Stomach (tissue), 4 donors: ENCODE data around the gene WDR17.

Source experiments
- EP300 ChIP-seq: sonication (generic); formaldehyde crosslinking; IDR thresholded peaks from one replicate; pipeline ENCODE4 v1.6.1; 2017; ENCODE audit warnings: antibody characterized with exemption
- POLR2A ChIP-seq, 4 donors: fragments of 450-650 bp; IDR thresholded peaks; one replicate each; pipeline ENCODE4 v1.6.1; 2016; ENCODE audit warnings: antibody characterized with exemption in 4 of 4, control low read depth in 2 of 4, mild to moderate bottlenecking in 1 of 4, moderate library complexity in 1 of 4
- POLR2AphosphoS5 ChIP-seq, 3 donors: sonication (generic); formaldehyde crosslinking; IDR thresholded peaks; one replicate each; pipeline ENCODE4 v1.6.1; 2016; ENCODE audit warnings: antibody characterized with exemption in 3 of 3
- TF ChIP-seq, protein P1 (sequence below), 7 experiments: fragments of 450-650 bp in 4 of 7; fragments of 200-600 bp in 3 of 7; sonication (generic) in 3 of 7; IDR thresholded peaks; one replicate each; pipeline ENCODE4 v1.5.1; 2016 to 2019; ENCODE audit warnings: antibody characterized with exemption in 7 of 7, control low read depth in 2 of 7, mild to moderate bottlenecking in 1 of 7

DNA sequence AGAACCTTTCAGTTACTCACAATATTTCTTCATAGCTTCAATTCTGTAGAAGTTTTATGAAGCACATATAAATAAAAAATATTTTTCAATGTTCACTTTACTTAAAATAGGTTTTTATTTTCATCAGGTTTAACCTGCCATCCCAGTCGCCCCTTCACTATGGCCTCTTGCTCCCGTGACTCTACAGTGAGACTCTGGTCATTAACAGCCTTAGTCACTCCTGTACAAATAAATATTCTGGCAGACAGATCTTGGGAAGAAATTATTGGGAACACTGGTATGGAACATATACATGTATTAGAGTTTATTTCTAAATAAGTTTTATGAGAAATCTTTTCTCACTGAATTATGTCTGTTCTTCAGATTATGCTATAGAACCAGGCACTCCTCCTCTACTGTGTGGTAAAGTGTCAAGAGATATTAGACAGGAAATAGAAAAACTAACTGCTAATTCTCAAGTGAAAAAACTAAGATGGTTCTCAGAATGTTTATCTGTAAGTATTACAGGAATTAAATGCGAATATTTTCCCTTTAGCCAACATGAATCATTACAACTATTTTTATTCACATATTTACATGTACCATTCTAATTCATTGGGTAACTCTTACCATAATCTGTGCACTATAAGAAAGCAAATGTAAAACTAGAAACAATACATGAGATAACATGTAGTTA is 84.2 kb downstream of the WDR17 start:
- TF ChIP-seq, protein P1, sequence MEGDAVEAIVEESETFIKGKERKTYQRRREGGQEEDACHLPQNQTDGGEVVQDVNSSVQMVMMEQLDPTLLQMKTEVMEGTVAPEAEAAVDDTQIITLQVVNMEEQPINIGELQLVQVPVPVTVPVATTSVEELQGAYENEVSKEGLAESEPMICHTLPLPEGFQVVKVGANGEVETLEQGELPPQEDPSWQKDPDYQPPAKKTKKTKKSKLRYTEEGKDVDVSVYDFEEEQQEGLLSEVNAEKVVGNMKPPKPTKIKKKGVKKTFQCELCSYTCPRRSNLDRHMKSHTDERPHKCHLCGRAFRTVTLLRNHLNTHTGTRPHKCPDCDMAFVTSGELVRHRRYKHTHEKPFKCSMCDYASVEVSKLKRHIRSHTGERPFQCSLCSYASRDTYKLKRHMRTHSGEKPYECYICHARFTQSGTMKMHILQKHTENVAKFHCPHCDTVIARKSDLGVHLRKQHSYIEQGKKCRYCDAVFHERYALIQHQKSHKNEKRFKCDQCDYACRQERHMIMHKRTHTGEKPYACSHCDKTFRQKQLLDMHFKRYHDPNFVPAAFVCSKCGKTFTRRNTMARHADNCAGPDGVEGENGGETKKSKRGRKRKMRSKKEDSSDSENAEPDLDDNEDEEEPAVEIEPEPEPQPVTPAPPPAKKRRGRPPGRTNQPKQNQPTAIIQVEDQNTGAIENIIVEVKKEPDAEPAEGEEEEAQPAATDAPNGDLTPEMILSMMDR (IDR thresholded peaks at IDR 0.05), result no peak
- no peak for TF ChIP-seq POLR2A (IDR thresholded peaks at IDR 0.05)
- no peak for TF ChIP-seq EP300
- no peak for TF ChIP-seq POLR2AphosphoS5 (IDR thresholded peaks at IDR 0.05)
